Cardiac fibroblast (primary cell): ENCODE measurements around the gene GRIK1.

ENCODE experiments used
- DNase-seq, 2 donors: peaks; one replicate each; pipeline versions ENCODE4 v3.0.0 to v3.0.0-alpha.2; 2010; ENCODE audit warnings: low read depth in 2 of 2
- H3K4me3 ChIP-seq, 2 donors: replicated peaks in 1 of 2; 1 replicate in 1 of 2; 2 replicates in 1 of 2; pipeline ENCODE4 v1.5.1; 2011; ENCODE audit warnings: low read depth in 2 of 2, low read length in 2 of 2, mild to moderate bottlenecking in 2 of 2, moderate library complexity in 1 of 2
- TF ChIP-seq, protein P1 (sequence below): IDR thresholded peaks from one replicate; pipeline ENCODE4 v1.5.1; 2011; ENCODE audit warnings: low read depth, mild to moderate bottlenecking, low read length, inconsistent platforms

GRIK1 gene

DNA sequence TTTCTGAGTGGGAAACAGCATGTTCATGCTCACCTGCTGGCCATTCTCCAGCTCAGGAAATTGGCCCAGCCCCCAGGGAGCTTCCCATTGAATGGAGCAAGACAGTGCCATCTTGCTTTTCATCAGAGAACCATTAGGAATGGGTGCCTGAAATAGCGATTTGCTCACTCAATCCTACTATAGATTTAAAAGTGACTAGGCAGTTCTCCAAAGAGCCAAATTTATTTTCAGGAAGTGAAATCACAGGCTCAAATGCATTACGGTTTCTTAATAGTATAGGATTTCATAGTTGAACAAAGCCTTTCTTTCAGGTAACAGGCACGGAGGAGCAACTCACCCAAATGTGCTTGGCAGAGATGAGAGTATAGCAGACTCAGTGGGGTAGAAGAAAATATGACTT is 272.1 kb downstream of the GRIK1 start:
- H3K4me3 ChIP-seq = no peak overlapping the region
- no peak for DNase-seq
- TF ChIP-seq, protein P1, sequence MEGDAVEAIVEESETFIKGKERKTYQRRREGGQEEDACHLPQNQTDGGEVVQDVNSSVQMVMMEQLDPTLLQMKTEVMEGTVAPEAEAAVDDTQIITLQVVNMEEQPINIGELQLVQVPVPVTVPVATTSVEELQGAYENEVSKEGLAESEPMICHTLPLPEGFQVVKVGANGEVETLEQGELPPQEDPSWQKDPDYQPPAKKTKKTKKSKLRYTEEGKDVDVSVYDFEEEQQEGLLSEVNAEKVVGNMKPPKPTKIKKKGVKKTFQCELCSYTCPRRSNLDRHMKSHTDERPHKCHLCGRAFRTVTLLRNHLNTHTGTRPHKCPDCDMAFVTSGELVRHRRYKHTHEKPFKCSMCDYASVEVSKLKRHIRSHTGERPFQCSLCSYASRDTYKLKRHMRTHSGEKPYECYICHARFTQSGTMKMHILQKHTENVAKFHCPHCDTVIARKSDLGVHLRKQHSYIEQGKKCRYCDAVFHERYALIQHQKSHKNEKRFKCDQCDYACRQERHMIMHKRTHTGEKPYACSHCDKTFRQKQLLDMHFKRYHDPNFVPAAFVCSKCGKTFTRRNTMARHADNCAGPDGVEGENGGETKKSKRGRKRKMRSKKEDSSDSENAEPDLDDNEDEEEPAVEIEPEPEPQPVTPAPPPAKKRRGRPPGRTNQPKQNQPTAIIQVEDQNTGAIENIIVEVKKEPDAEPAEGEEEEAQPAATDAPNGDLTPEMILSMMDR = no peak

DNA sequence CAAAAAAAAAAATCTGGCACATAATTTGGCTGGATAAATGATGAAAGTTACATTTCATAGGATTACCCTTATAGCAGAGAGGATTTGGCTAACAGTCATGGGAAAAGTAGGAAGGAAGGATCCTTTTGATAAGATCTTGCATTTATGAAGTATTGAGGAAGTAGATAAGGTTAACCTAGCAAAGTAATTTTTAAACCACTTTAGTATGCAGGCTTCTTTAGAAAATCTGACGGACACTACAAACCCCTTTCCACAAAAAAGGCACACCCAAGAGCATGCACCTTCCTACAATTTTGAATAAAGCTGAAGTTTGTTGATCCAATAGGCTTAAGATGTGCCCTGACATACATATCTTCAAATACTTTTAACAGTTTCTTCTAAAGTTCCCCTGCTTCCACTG is 275.2 kb downstream of the GRIK1 start:
- H3K4me3 ChIP-seq = no peak overlapping the region
- no peak for DNase-seq
- TF ChIP-seq, protein P1 = no peak

DNA sequence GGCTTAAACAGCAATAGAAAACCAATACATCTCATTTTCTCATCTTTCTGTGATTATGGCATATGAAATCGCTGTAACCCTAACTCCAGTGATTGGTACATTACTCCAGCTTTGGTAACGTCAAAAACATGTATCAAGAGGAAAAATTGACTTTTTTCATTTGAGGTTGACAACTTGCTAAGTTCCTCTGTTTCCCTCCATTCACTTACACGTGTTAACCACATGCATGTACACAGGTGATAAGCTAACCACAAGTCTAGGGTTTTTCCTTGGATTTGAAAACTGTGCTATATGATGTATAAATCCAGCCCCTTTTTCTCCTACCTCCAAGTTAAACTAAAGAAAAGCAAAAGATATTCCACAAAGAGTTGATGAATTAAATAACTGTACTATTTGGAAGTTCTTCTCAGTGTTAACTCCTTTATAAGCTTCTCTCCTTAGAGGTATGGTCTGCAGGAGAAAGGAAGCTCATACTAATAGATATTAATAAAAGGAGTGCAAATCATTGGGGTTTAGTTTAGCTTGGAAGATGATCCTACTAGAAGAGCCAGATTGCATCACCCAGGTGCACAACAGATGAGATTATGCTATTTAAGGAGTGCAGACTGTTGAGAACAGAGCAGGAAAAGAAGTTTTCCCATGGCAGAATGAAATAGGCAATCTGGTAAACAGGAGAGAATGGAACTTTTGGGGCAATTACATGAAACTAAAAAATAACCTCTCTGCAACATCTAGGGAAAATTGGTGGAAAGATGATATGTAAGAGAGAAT is 277.9 kb downstream of the GRIK1 start:
- TF ChIP-seq, protein P1 = no peak
- no peak overlapping the region for H3K4me3 ChIP-seq
- DNase-seq = no peak

DNA sequence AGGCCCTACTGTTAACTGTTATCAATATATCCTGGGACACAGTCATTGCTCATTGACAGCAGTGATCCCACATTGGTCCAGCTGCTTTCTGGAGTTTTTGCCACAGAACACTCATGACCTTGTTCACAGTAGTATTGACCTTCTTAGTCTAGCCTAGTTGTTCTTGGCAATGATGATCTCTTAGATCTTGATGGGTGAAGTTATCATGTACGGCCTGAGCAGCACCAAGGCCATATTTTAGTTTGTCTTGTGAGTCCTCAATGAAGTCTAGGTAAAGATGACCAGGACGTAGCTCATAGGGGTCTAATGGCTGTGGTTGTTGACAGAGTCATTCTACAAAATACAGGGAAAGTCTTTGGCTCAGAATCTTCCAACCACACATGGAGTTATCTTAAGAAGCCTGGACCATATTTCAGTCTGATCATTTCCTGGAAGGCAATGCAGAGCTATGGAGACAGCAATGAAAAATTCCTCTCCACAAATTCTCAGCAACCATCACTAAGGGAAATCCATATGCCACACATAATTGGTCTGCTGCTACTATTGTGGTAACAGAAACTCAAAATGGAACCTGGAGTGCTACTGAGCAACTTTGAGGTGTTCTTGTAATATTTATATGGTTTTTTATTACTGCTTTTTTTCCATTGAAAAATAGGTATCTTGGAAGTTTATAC is 279.6 kb downstream of the GRIK1 start:
- TF ChIP-seq, protein P1 = no peak

DNA sequence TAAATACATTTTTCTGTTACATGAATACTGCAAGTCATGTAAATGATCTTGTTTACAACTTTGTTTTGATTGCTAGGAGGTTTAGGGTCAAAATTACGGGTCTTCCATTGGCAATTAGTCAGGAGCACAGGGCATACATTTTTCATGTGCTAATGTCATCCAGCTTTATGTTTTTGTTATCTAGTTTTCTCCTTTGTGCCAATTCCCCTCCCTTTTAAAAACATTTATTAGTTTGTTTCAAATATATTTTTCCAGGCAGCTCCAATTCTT is 280.9 kb downstream of the GRIK1 start:
- DNase-seq = no peak
- TF ChIP-seq, protein P1 = no peak
- no peak overlapping the region for H3K4me3 ChIP-seq

More for the DNA sequence above, 279.6 kb downstream of the GRIK1 start:
- H3K4me3 ChIP-seq = no peak overlapping the region
- no peak for DNase-seq

DNA sequence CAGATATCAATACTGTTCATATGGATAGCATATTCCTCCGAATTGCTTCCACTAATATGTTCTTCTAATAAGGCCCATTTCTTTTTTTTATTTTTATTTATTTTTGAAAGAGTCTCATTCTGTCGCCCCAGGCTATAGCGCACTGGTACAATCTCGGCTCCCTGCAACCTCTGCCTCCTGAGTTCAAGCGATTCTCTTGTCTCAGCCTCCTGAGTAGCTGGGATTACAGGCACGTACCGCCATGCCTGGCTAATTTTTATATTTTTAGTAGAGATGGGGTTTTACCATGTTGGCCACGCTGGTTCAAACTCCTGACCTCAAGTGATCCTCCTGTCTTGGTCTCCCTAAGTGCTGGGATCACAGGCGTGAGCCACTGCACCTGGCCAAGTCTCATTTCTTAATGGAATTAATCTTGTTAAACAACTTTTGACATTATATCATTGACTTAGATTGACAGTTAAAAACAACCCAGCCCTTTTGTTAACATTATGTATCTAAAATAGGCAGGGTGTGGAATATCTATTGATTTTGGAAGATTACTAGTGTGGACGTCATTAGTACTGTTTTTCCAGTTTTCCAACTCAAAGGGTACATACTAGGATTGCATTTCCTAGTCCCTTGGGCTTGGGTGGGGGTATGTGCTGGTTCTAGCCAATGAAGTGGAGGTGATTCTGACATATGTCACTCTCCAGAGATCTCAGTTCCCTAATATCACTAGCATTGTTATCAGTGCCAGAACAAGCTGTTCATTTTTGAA is 281.4 kb downstream of the GRIK1 start:
- no peak overlapping the region for H3K4me3 ChIP-seq
- TF ChIP-seq, protein P1 = no peak
- no peak for DNase-seq
